GM19438 (cell line): ENCODE measurements around the gene NDUFB1.

Experiments used
- ATAC-seq: cut with Tn5 transposase; IDR thresholded peaks from one replicate; pipeline ENCODE4 v1.9.1; 2021; ENCODE audit warnings: low read depth; ENCODE audit not compliant: unreplicated experiment

NDUFB1 gene

DNA sequence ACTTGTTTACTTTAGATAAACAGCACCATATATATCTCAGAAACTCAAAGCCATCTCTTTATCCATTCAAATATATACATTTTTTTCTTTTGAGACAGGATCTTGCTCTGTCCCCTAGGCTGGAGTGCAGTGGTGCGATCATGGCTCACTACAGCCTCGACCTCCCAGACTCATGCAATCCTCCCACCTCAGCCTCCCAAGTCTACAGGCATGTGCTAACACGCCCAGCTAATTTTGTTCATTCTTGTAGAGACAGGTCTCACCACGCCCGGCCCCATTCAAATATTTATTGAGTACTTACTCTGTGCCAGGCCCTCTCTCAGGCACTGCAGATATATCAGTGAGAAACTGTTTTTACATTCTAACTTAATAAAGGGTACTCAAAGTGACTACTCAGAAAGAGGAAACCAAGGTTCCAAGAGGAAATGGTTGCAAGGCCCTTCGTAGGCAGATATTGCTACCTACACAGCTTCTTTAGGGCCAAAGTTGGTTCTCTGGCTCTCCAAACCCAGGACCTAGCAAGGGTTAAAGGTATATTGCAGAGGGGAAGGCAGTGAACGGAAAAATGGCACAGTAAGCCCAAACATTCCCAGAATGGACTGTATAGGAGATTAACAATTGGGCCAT lies 18.0 kb downstream of the NDUFB1 start:
- no peak for ATAC-seq

DNA sequence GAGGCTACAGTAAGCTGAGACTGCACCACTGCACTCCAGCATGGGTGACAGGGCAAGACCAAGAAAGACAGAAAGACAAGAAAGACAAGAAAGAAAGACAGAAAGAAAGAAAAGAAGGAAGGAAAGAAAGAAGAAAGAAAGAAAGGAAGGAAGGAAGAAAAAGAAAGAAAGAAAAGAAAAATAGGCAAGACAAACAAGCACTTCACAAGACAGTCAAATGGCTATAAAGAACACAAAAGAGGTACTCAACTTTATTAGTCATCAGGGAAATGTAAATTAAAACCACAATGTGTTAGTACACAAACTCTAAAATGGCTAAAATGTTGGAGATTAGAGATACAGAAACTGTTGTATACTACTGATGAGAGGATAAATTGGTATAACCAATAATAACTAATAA lies 21.7 kb downstream of the NDUFB1 start:
- no peak for ATAC-seq

GRCh38 chr14:92093320-92093719 lies 28.2 kb downstream of the NDUFB1 start:
- ATAC-seq, result no peak

- no peak for ATAC-seq
These were observed 33.0 kb downstream of the NDUFB1 start for GRCh38 chr14:92088494-92088893.

DNA sequence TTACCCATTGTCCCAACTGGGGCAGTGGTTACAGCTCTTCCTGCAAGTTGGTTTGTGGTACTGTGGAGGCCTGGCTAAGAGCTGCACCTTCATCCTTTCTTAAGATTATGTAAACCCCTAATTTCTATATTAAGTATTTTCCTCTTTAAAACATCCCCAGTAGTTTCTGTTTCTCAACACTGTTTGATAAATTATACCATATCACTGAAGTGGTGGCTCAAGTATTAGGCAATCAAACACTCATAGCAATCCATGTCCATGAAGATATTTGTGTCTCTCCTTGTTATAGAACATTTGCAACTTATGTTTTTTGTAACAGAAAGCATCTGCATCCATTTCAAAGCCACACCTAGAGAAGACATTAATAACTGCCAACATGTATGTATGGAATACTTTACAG lies 47.0 kb downstream of the NDUFB1 start:
- no peak for ATAC-seq
